Measurements from ENCODE around the gene MIB1.

MIB1 gene

DNA sequence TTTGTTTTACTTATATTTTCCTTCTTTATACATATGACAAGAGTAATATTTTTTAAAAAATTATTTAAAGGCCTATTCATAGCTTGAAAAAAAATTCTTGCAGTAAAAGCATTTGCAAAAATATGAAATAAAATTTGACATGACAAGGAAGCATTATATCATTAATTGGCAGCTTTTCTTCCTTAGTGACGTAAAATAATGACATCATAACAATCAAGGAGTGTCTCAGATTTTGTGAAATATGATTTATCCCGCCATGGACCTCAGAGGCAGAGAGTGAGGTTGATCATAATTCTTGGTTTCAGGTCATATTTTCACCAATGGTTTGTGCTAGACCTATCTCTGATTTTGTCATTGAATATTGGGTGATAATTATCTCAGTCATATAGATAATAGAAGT lies 176.0 kb downstream of the MIB1 start:
- DNase-seq (ENCODE audit: extremely low spot score): no peak
- CTCF ChIA-PET: no interaction called here
- TF ChIP-seq FOXM1 (IDR thresholded peaks at IDR 0.05; ENCODE audit: borderline replicate concordance) (no peak), TARDBP (IDR thresholded peaks at IDR 0.05) (no peak), SUZ12 (IDR thresholded peaks at IDR 0.05) (no peak), NFRKB (IDR thresholded peaks at IDR 0.05) (no peak), SP1 (IDR thresholded peaks at IDR 0.05) (no peak), ELF4 (IDR thresholded peaks at IDR 0.05) (no peak), L3MBTL2 (conservative IDR thresholded peaks at IDR 0.05) (no peak), HDGF (IDR thresholded peaks at IDR 0.05; ENCODE audit: borderline replicate concordance) (no peak), ARNT (IDR thresholded peaks at IDR 0.05) (no peak), FOXA1 (IDR thresholded peaks at IDR 0.05) (no peak), FOXK2 (IDR thresholded peaks at IDR 0.05) (no peak), LEF1 (IDR thresholded peaks at IDR 0.05; ENCODE audit: borderline replicate concordance) (no peak), CTBP1 (IDR thresholded peaks at IDR 0.05; ENCODE audit: borderline replicate concordance) (no peak), BHLHE40 (IDR thresholded peaks at IDR 0.05; ENCODE audit: borderline replicate concordance) (no peak)
- TF ChIP-seq, protein P1, sequence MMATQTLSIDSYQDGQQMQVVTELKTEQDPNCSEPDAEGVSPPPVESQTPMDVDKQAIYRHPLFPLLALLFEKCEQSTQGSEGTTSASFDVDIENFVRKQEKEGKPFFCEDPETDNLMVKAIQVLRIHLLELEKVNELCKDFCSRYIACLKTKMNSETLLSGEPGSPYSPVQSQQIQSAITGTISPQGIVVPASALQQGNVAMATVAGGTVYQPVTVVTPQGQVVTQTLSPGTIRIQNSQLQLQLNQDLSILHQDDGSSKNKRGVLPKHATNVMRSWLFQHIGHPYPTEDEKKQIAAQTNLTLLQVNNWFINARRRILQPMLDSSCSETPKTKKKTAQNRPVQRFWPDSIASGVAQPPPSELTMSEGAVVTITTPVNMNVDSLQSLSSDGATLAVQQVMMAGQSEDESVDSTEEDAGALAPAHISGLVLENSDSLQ (IDR thresholded peaks at IDR 0.05): no peak
- POLR2A ChIA-PET: no interaction called here

DNA sequence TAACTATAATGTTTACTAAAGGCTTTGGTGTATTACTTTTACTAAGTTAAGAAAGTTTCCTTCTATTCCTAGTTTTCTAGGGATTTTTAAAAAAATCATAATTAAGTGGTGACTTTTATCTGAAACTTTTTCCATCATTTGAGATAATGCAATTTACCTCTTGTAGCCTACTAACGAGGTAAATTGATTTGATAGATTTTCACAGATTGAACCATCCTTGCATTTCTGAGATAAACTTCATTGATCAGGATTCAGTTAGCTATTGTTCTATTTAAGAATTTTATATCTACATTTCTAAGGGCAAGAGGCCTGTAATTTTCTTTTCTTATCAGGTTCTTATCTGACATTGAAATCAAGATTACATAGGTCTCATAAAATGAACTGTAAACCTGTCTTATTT lies 178.1 kb downstream of the MIB1 start:
- TF ChIP-seq ARNT (IDR thresholded peaks at IDR 0.05) (no peak), FOXK2 (IDR thresholded peaks at IDR 0.05) (no peak), CTBP1 (IDR thresholded peaks at IDR 0.05; ENCODE audit: borderline replicate concordance) (no peak), SP1 (IDR thresholded peaks at IDR 0.05) (no peak), FOXA1 (IDR thresholded peaks at IDR 0.05) (no peak), L3MBTL2 (conservative IDR thresholded peaks at IDR 0.05) (no peak), NFRKB (IDR thresholded peaks at IDR 0.05) (no peak), BHLHE40 (IDR thresholded peaks at IDR 0.05; ENCODE audit: borderline replicate concordance) (no peak), LEF1 (IDR thresholded peaks at IDR 0.05; ENCODE audit: borderline replicate concordance) (no peak), TARDBP (IDR thresholded peaks at IDR 0.05) (no peak)
- CTCF ChIA-PET: no interaction called here
- no peak for DNase-seq (ENCODE audit: extremely low spot score)
- POLR2A ChIA-PET: no interaction called here
